ENCODE measurements around the gene TRAPPC8. TPM values are rescaled to one million over a fixed set of nuclear protein-coding genes. Genes with fewer than 3 reads are reported as not detected.

TRAPPC8 gene
- total and polyA plus RNA-seq, 4 donors, result 16.8 to 47.1 (median 29.3) TPM

DNA sequence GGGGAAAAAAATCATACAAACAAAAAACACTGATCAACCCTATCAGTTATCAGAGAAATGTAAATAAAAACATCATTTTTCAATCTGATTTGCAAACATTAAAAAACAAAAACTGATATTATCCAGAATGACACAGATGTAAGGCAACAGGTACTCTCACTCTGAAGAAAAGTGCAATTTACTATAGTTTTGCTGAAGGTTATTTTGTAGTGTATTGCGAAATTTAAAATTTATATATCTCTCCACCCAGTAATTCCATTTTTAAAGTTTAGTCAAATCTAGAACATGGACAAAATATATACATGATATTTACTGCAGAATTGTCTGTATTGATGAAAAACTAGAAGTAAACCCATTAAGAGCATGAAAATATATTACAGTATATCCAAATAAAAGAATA is 79.8 kb downstream of the TRAPPC8 start:
- 92 to 99% methylated on average over 1 of the region's 1 CpG for WGBS, 2 donors
- intact Hi-C loops (cut with DNase I), result no loop called here
- ATAC-seq (ENCODE audit: low FRiP score) (no peak), DNase-seq (no peak)
- H3K4me3 ChIP-seq (ENCODE audit: low read length in 2 of 2), result no peak overlapping the region
- H3K27ac ChIP-seq (ENCODE audit: low read depth in 1 of 2, low read length in 2 of 2), result no peak overlapping the region
- no peaks in the 10 kb centered on the region for H3K27me3 ChIP-seq (ENCODE audit: control insufficient read depth in 1 of 2, insufficient read depth in 2 of 2, low read length in 1 of 2)
- peaks cover 0 to 2% of the 10 kb centered on the region in 2 donors for H3K36me3 ChIP-seq (ENCODE audit: control insufficient read depth in 1 of 2, insufficient read depth in 2 of 2, low read length in 1 of 2)
- no peaks in the 10 kb centered on the region for H3K4me1 ChIP-seq (ENCODE audit: control insufficient read depth in 1 of 2, insufficient read depth in 2 of 2, low read length in 2 of 2)
- no peaks in the 10 kb centered on the region for H3K9me3 ChIP-seq (ENCODE audit: control insufficient read depth, low read length)

DNA sequence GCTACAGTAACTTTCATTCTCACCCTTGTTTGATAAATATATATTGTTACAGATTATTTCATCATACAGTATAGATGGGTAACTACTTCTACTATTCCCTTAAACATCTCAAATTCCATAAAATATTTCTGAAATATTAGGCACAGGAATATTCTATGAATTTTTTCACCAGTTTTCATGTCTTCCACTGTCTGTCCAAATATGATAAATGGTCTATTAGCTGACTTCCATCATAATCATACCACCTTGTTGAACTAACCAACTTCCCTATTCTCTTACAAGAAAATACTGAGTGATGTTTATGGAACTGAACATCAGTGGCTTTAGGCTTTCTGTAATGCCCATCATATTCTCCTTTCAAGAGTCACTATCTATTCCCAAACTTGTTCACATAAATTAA is 82.4 kb downstream of the TRAPPC8 start:
- DNase-seq (no peak), ATAC-seq (ENCODE audit: low FRiP score) (no peak)
- H3K36me3 ChIP-seq (ENCODE audit: control insufficient read depth in 1 of 2, insufficient read depth in 2 of 2, low read length in 1 of 2), result peaks cover 1 to 2% of the 10 kb centered on the region in 2 donors
- H3K4me1 ChIP-seq (ENCODE audit: control insufficient read depth in 1 of 2, insufficient read depth in 2 of 2, low read length in 2 of 2), result no peaks in the 10 kb centered on the region
- no peaks in the 10 kb centered on the region for H3K9me3 ChIP-seq (ENCODE audit: control insufficient read depth, low read length)
- no peak overlapping the region for H3K27ac ChIP-seq (ENCODE audit: low read depth in 1 of 2, low read length in 2 of 2)
- H3K4me3 ChIP-seq (ENCODE audit: low read length in 2 of 2), result no peak overlapping the region
- intact Hi-C loops (cut with DNase I), result no loop called here
- no peaks in the 10 kb centered on the region for H3K27me3 ChIP-seq (ENCODE audit: control insufficient read depth in 1 of 2, insufficient read depth in 2 of 2, low read length in 1 of 2)

DNA sequence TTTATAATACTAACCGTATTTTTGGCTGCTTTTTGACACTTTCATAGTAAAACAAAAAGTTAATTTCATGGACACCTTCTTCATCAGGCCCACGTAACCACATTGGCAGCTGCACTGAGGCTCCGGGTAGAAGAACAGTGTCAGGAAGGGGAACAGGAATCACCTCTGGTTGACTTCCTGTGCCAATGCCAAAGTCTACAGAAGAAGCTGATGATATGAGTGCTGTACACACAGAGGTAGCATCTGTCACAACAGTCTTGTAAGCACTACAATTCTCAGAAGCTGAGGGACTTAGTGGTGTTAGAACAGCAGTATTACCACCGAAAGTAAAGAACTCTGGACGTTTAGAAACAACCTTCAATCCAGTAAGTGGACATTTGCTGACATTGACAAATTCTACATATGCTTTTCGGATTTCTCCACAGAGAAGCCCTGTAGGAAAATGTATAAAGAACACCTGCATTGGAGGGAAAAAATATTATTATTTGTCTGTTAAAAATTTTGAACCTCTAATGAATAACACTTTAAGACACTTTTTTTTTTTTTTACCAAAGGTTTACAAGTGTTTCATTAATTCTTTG is 85.3 kb downstream of the TRAPPC8 start:
- ATAC-seq (ENCODE audit: low FRiP score) (no peak), DNase-seq (no peak)
- no peaks in the 10 kb centered on the region for H3K4me1 ChIP-seq (ENCODE audit: control insufficient read depth in 1 of 2, insufficient read depth in 2 of 2, low read length in 2 of 2)
- peaks cover 2% of the 10 kb centered on the region in 2 donors for H3K36me3 ChIP-seq (ENCODE audit: control insufficient read depth in 1 of 2, insufficient read depth in 2 of 2, low read length in 1 of 2)
- no peak overlapping the region for H3K4me3 ChIP-seq (ENCODE audit: low read length in 2 of 2)
- no peak overlapping the region for H3K27ac ChIP-seq (ENCODE audit: low read depth in 1 of 2, low read length in 2 of 2)
- 84 to 85% methylated on average over 6 of the region's 6 CpGs for WGBS, 2 donors
- intact Hi-C loops (cut with DNase I), result no loop called here
- no peaks in the 10 kb centered on the region for H3K27me3 ChIP-seq (ENCODE audit: control insufficient read depth in 1 of 2, insufficient read depth in 2 of 2, low read length in 1 of 2)
- H3K9me3 ChIP-seq (ENCODE audit: control insufficient read depth, low read length), result no peaks in the 10 kb centered on the region

DNA sequence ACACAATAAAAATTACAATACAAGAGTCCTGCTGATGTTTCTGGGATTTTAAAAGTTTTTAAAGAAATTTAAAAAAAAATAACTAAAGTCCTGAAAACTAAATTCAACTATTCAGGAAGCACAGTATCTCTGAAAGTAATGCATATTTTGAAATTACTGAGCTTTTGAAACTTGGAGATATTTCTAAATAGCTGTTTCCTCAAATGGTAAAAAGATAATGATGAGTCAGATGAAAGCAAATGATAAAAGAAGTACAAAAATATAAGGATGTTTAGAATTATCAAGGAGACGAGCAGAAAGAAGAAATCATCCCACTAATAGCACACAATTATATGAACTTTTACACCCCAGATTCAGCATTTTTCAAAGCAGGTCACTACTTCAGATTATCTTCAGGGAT is 92.1 kb downstream of the TRAPPC8 start:
- Histone ChIP-seq H3K9me3 (ENCODE audit: control insufficient read depth, low read length) (no peaks in the 10 kb centered on the region), H3K4me3 (ENCODE audit: low read length in 2 of 2) (no peak overlapping the region), H3K27me3 (ENCODE audit: control insufficient read depth in 1 of 2, insufficient read depth in 2 of 2, low read length in 1 of 2) (no peaks in the 10 kb centered on the region), H3K4me1 (ENCODE audit: control insufficient read depth in 1 of 2, insufficient read depth in 2 of 2, low read length in 2 of 2) (no peaks in the 10 kb centered on the region), H3K36me3 (ENCODE audit: control insufficient read depth in 1 of 2, insufficient read depth in 2 of 2, low read length in 1 of 2) (peaks cover 0 to 2% of the 10 kb centered on the region in 2 donors), H3K27ac (ENCODE audit: low read depth in 1 of 2, low read length in 2 of 2) (no peak overlapping the region)
- intact Hi-C loops (cut with DNase I), result no loop called here
- ATAC-seq (ENCODE audit: low FRiP score) (no peak), DNase-seq (no peak)
- WGBS, 2 donors, result 70 to 77% methylated on average over 1 of the region's 1 CpG

DNA sequence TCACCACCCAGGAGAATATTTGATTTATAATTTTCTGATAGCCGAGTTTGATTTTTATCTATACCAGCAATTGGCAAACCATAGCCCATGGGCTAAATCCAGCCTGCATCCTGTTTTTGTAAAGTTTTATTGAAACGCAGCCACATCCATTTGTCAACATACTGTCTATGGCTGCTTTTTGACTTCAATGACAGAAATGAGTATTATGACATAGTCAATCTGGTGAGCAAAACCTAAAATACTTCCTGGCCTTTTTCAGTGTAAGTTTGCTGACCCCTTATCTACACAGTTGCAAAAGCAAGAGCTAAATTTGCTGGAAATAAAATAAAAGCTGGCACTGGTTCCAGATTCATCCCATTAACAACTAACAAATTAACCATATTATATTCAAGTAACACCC is 102.4 kb downstream of the TRAPPC8 start:
- ATAC-seq (ENCODE audit: low FRiP score) (no peak), DNase-seq (no peak)
- Histone ChIP-seq H3K27me3 (ENCODE audit: control insufficient read depth in 1 of 2, insufficient read depth in 2 of 2, low read length in 1 of 2) (no peaks in the 10 kb centered on the region), H3K36me3 (ENCODE audit: control insufficient read depth in 1 of 2, insufficient read depth in 2 of 2, low read length in 1 of 2) (peaks cover 2 to 5% of the 10 kb centered on the region in 2 donors), H3K4me1 (ENCODE audit: control insufficient read depth in 1 of 2, insufficient read depth in 2 of 2, low read length in 2 of 2) (no peaks in the 10 kb centered on the region), H3K4me3 (ENCODE audit: low read length in 2 of 2) (no peak overlapping the region), H3K27ac (ENCODE audit: low read depth in 1 of 2, low read length in 2 of 2) (no peak overlapping the region), H3K9me3 (ENCODE audit: control insufficient read depth, low read length) (no peaks in the 10 kb centered on the region)
- intact Hi-C loops (cut with DNase I), result no loop called here
- WGBS, 2 donors, result 71 to 82% methylated on average over 2 of the region's 2 CpGs

DNA sequence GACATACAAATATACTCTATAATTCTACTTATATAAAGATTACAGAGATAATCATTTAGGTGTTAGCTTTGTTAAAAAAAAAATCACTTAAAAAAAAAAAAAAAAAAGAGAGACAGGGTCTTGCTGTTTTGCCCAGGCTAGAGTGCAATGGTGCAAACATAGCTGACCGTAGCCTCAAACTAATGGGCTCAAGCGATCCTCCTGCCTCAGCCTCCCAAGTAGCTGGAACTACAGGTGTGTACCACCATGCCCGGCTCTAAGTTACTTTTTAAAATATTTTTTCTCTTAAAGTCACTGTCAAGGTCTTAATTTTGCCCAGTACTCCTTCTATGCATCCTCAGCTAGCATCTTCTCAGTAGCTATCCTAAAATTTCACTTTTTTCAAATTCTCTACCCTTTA is 105.0 kb downstream of the TRAPPC8 start:
- Histone ChIP-seq H3K4me3 (ENCODE audit: low read length in 2 of 2) (no peak overlapping the region), H3K4me1 (ENCODE audit: control insufficient read depth in 1 of 2, insufficient read depth in 2 of 2, low read length in 2 of 2) (no peaks in the 10 kb centered on the region), H3K27ac (ENCODE audit: low read depth in 1 of 2, low read length in 2 of 2) (no peak overlapping the region), H3K9me3 (ENCODE audit: control insufficient read depth, low read length) (no peaks in the 10 kb centered on the region), H3K36me3 (ENCODE audit: control insufficient read depth in 1 of 2, insufficient read depth in 2 of 2, low read length in 1 of 2) (peaks cover 2 to 5% of the 10 kb centered on the region in 2 donors), H3K27me3 (ENCODE audit: control insufficient read depth in 1 of 2, insufficient read depth in 2 of 2, low read length in 1 of 2) (no peaks in the 10 kb centered on the region)
- intact Hi-C loops (cut with DNase I), result no loop called here
- DNase-seq (no peak), ATAC-seq (ENCODE audit: low FRiP score) (no peak)
- WGBS, 2 donors, result 96 to 99% methylated on average over 3 of the region's 3 CpGs

DNA sequence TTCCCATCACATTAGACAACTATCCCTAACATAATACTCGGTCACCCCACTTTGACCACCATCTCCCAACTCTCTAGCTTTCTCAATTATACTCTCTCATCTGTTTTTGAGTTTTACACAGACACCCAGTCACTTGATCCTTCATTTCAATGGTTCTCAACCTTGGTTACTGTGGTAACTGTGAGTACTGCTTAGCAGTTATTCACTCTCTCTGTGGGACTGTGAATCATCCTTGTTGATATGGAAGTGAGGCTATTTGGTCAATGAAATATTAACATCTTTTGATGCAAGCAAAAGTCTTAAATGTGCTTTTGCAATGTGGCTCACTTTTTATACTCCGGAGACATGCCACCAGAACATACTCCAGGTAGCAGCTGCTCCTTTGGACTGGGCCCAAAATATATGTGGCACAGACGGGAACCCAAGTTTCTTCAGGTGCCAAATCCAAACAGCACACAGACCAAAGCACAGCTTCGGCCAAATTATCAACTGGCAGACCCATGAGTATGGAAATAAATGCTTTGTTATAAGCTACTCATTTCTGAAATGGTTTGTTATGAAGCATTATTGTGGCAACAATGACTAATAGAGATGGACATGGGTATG is 107.3 kb downstream of the TRAPPC8 start:
- Histone ChIP-seq H3K27me3 (ENCODE audit: control insufficient read depth in 1 of 2, insufficient read depth in 2 of 2, low read length in 1 of 2) (no peaks in the 10 kb centered on the region), H3K4me3 (ENCODE audit: low read length in 2 of 2) (no peak overlapping the region), H3K9me3 (ENCODE audit: control insufficient read depth, low read length) (no peaks in the 10 kb centered on the region), H3K4me1 (ENCODE audit: control insufficient read depth in 1 of 2, insufficient read depth in 2 of 2, low read length in 2 of 2) (no peaks in the 10 kb centered on the region), H3K36me3 (ENCODE audit: control insufficient read depth in 1 of 2, insufficient read depth in 2 of 2, low read length in 1 of 2) (peaks cover 2 to 8% of the 10 kb centered on the region in 2 donors), H3K27ac (ENCODE audit: low read depth in 1 of 2, low read length in 2 of 2) (no peak overlapping the region)
- intact Hi-C loops (cut with DNase I), result no loop called here
- 74 to 78% methylated on average over 4 of the region's 4 CpGs for WGBS, 2 donors
- ATAC-seq (ENCODE audit: low FRiP score) (no peak), DNase-seq (no peak)

DNA sequence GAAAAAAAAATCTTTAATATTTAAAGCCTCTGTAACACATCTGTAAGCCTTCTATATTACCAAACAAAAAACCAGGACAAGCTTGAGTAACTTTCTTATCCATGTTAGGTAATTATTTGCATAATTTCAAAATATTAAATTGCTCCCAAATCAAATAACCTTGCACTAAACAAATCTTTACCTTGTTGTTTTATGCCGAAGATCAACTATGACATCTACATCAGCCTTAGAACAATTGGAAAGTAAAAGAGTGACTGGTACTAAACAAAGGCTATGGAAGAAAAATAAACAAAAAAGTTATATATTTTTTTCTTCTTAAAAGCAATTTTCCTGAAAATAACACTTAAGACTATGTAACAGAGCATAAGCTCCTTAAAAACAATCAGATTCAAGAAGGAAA is 111.0 kb downstream of the TRAPPC8 start:
- Histone ChIP-seq H3K27ac (ENCODE audit: low read depth in 1 of 2, low read length in 2 of 2) (no peak overlapping the region), H3K27me3 (ENCODE audit: control insufficient read depth in 1 of 2, insufficient read depth in 2 of 2, low read length in 1 of 2) (no peaks in the 10 kb centered on the region), H3K4me1 (ENCODE audit: control insufficient read depth in 1 of 2, insufficient read depth in 2 of 2, low read length in 2 of 2) (no peaks in the 10 kb centered on the region), H3K9me3 (ENCODE audit: control insufficient read depth, low read length) (no peaks in the 10 kb centered on the region), H3K36me3 (ENCODE audit: control insufficient read depth in 1 of 2, insufficient read depth in 2 of 2, low read length in 1 of 2) (peaks cover 0 to 5% of the 10 kb centered on the region in 2 donors), H3K4me3 (ENCODE audit: low read length in 2 of 2) (no peak overlapping the region)
- intact Hi-C loops (cut with DNase I), result no loop called here
- no peak for ATAC-seq (ENCODE audit: low FRiP score)
- WGBS, 2 donors, result 91 to 92% methylated on average over 1 of the region's 1 CpG
- DNase-seq, result no peak

DNA sequence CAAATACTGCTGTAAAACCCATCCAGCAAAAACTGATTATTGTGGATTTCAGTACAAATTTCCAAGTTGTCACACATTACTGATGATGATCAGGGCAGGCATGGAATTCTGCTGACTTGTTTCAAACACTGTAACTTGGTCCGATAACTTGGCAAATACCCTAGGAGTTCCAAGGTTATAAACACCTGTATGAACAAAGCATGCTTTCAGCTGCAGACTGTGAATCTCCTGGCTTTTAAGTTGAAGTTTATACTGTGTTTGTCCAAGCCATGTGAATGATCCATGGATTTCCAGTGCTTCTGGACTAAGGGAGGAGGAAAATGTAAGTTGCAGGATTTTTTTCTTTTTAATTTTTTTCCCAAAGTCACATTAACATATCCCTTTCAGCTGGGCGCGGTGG is 112.2 kb downstream of the TRAPPC8 start:
- DNase-seq (no peak), ATAC-seq (ENCODE audit: low FRiP score) (no peak)
- H3K36me3 ChIP-seq (ENCODE audit: control insufficient read depth in 1 of 2, insufficient read depth in 2 of 2, low read length in 1 of 2), result peaks cover 0 to 4% of the 10 kb centered on the region in 2 donors
- intact Hi-C loops (cut with DNase I), result no loop called here
- no peak overlapping the region for H3K4me3 ChIP-seq (ENCODE audit: low read length in 2 of 2)
- no peak overlapping the region for H3K27ac ChIP-seq (ENCODE audit: low read depth in 1 of 2, low read length in 2 of 2)
- H3K9me3 ChIP-seq (ENCODE audit: control insufficient read depth, low read length), result no peaks in the 10 kb centered on the region
- WGBS, 2 donors, result 96 to 98% methylated on average over 3 of the region's 3 CpGs
- no peaks in the 10 kb centered on the region for H3K27me3 ChIP-seq (ENCODE audit: control insufficient read depth in 1 of 2, insufficient read depth in 2 of 2, low read length in 1 of 2)
- no peaks in the 10 kb centered on the region for H3K4me1 ChIP-seq (ENCODE audit: control insufficient read depth in 1 of 2, insufficient read depth in 2 of 2, low read length in 2 of 2)

Data from aorta (tissue), 5 donors.